Heart left ventricle (tissue), 16 donors: Measurements from ENCODE around the gene NCKIPSD. TPM values are rescaled to one million over a fixed set of nuclear protein-coding genes. Genes with fewer than 3 reads are reported as not detected.

Experiments
- ATAC-seq, 4 donors: fragments of 200-7000 bp; cut with Tn5 transposase; one replicate each; pipeline ENCODE4 v1.9.1; 2020 to 2022; ENCODE audit warnings: moderate library complexity in 4 of 4, mild to moderate bottlenecking in 3 of 4, moderate number of reproducible peaks in 1 of 4
- DNase-seq, 5 donors: peaks; one replicate each; pipeline ENCODE4 v3.0.0-alpha.2; 2020
- H3K27ac ChIP-seq, 12 donors: fragments of 200-600 bp; sonication (generic) in 4 of 12; one replicate each; pipeline versions ENCODE4 v1.5.0 to v1.8.0; 2016 to 2022; ENCODE audit warnings: mild to moderate bottlenecking in 2 of 12
- H3K27me3 ChIP-seq, 9 donors: fragments of 200-600 bp; sonication (generic) in 2 of 9; one replicate each; pipeline versions ENCODE4 v1.5.1 to v1.8.0; 2016 to 2022; ENCODE audit warnings: mild to moderate bottlenecking in 3 of 9
- H3K36me3 ChIP-seq, 9 donors: fragments of 200-600 bp; sonication (generic) in 2 of 9; one replicate each; pipeline versions ENCODE4 v1.5.0 to v1.8.0; 2018 to 2022; ENCODE audit warnings: mild to moderate bottlenecking in 2 of 9
- H3K4me1 ChIP-seq, 12 donors: fragments of 200-600 bp; sonication (generic) in 4 of 12; one replicate each; pipeline versions ENCODE4 v1.5.0 to v1.8.0; 2016 to 2022; ENCODE audit warnings: mild to moderate bottlenecking in 3 of 12
- H3K4me3 ChIP-seq, 12 donors: fragments of 200-600 bp; sonication (generic) in 4 of 12; one replicate each; pipeline versions ENCODE4 v1.5.0 to v1.8.0; 2017 to 2022; ENCODE audit warnings: mild to moderate bottlenecking in 9 of 12, moderate library complexity in 4 of 12
- H3K9me3 ChIP-seq, 12 donors: fragments of 200-600 bp; sonication (generic) in 4 of 12; one replicate each; pipeline versions ENCODE4 v1.5.0 to v1.8.0; 2016 to 2022; ENCODE audit warnings: mild to moderate bottlenecking in 1 of 12
- CTCF ChIP-seq, 12 donors: fragments of 200-600 bp; sonication (generic) in 4 of 12; IDR thresholded peaks; one replicate each; pipeline versions ENCODE4 v1.5.0 to v1.8.0; 2018 to 2022; ENCODE audit warnings: antibody characterized with exemption in 12 of 12, mild to moderate bottlenecking in 5 of 12
- POLR2A ChIP-seq, 2 donors: fragments of 450-650 bp; IDR thresholded peaks; one replicate each; pipeline ENCODE4 v1.6.1; 2017; ENCODE audit warnings: antibody characterized with exemption in 2 of 2, mild to moderate bottlenecking in 2 of 2, moderate library complexity in 2 of 2
- WGBS, 4 donors: extraction: QIAGEN DNeasy Blood & Tissue Kit in 2 of 4; methylation state at CpG; one replicate each; pipeline versions ENCODE4 v1.1.5 to v1.1.7; 2013 to 2018; 5-methylcytosine and 5-hydroxymethylcytosine counted together
- intact Hi-C, 10 donors: fragments of 100-400 bp; cut with DNase I; formaldehyde crosslinking; loops; one replicate each; pipeline versions ENCODE4 v1.11.1 to v1.14.2; 2022
- polyA plus RNA-seq, 2 donors: library from polyadenylated mRNA; stranded (reverse); fragments of 200-250 nt; gene quantifications; one replicate each; pipeline ENCODE4 v1.2.3, GENCODE V29; 2013
- total RNA-seq, 9 donors: library from RNA; depleted of rRNA in 2 of 9; stranded (reverse); fragments of >200 nt in 2 of 9; fragmentation: NEBNext Ultra II Directional in 3 of 9; extraction: Animal tissue kit (Norgen Biotek cat#: 25700) in 3 of 9; gene quantifications; one replicate each; pipeline versions ENCODE4 v1.1.0 to v1.2.4, GENCODE V29; 2016 to 2023
- donor health status: ischemic (EF 13 %, LVEDD 7.1; RV severe dilation, severe dysfunction).
- donor health status: healthy with polysubstance abuse.
- donor health status: DM: no; HTN: yes; CAD: no.
- donor health status: DM: no; HTN: no; CAD: no.
- donor health status: ischemic (EF 25% LVEDD 6.9; RV normal size, moderate dysfunction).
- donor health status: ischemic (EF 25% LVEDD 5.7; RV mildly dilated, moderate dysfunction).
- donor health status: healthy.
- donor health status: DM: yes; HTN: yes; CAD: no.
- donor health status: ischemic (EF 35%, LVEDD 5.7; RV mildly dilated, moderate dysfunction).
- donor health status: nonischemic (EF 11% LVEDD 7.7; RV severe dilation, severe dysfunction).
- donor health status: DM: yes; HTN: yes; CAD: no.
- donor health status: PGD.
- donor health status: ischemic (EF 29% LVEDD 5.4; RV normal size, mild dysfunction).
- donor health status: nonischemic (EF 23%, LVEDD 6.1; RV moderate dilation, normal function).

The NCKIPSD gene
- total and polyA plus RNA-seq, 11 donors, result 9.8 to 47.6 (median 14.7) TPM

- ATAC-seq, result peak; percentile 35 to 74 (median 52)
- H3K27ac ChIP-seq, result peak overlapping the region in 11 of 12 donors; percentile 47 to 92 (median 70)
- 8 to 30% (median 16%) methylated on average over 7 of the region's 7 CpGs for WGBS, 4 donors
- TF ChIP-seq POLR2A (IDR thresholded peaks at IDR 0.05) (no peak), CTCF (IDR thresholded peaks at IDR 0.05) (no peak)
- intact Hi-C loops, result loop anchor here in 6 of 10 donors (2.0 to 10.0 kb wide), 7 partner anchors 53 to 237 kb away; partner anchors contain the start of genes ATRIP (in 1 of the 6), PFKFB4 (in 1 of the 6) and PRKAR2A (in 1 of the 6)
- H3K4me1 ChIP-seq, result peaks cover 8 to 45% (median 34%) of the 10 kb centered on the region in 12 donors
- H3K27me3 ChIP-seq, result no peaks in the 10 kb centered on the region
- peaks cover 5 to 59% (median 55%) of the 10 kb centered on the region in 9 donors for H3K36me3 ChIP-seq
- H3K4me3 ChIP-seq, result peak overlapping the region in 11 of 12 donors; percentile 80 to 100 (median 95)
- peak; percentile 67 to 74 (median 74) for DNase-seq
- no peaks in the 10 kb centered on the region for H3K9me3 ChIP-seq
These were observed 1.1 kb downstream of the NCKIPSD start for GRCh38 chr3:48684480-48685143.

GRCh38 chr3:48684054-48684349, 1.7 kb downstream of the NCKIPSD start:
- DNase-seq, result no peak
- Histone ChIP-seq H3K4me1 (peaks cover 8 to 45% (median 34%) of the 10 kb centered on the region in 12 donors), H3K27ac (peak overlapping the region in 11 of 12 donors; percentile 47 to 92 (median 70)), H3K27me3 (no peaks in the 10 kb centered on the region), H3K36me3 (peaks cover 5 to 59% (median 55%) of the 10 kb centered on the region in 9 donors), H3K4me3 (peak overlapping the region in 11 of 12 donors; percentile 80 to 100 (median 95)), H3K9me3 (no peaks in the 10 kb centered on the region)
- intact Hi-C loops, result loop anchor here in 4 of 10 donors (2.0 to 10.0 kb wide), 4 partner anchors 55 to 219 kb away; partner anchors contain the start of gene PFKFB4 (in 1 of the 4)
- ATAC-seq, result no peak
- no peak for TF ChIP-seq CTCF (IDR thresholded peaks at IDR 0.05)
- no peak for TF ChIP-seq POLR2A (IDR thresholded peaks at IDR 0.05)
- WGBS, 4 donors, result 22 to 47% (median 32%) methylated on average over 8 of the region's 8 CpGs

- Histone ChIP-seq H3K27me3 (no peaks in the 10 kb centered on the region), H3K36me3 (peaks cover 0 to 59% (median 55%) of the 10 kb centered on the region in 9 donors), H3K4me1 (peaks cover 8 to 45% (median 34%) of the 10 kb centered on the region in 12 donors), H3K9me3 (no peaks in the 10 kb centered on the region), H3K4me3 (peak overlapping the region in 1 of 12 donors; percentile 87), H3K27ac (peak overlapping the region in 4 of 12 donors; percentile 52 to 92 (median 87))
- intact Hi-C loops, result loop anchor here in 2 of 10 donors (5.0 to 10.0 kb wide), 2 partner anchors 125 to 208 kb away; partner anchors contain the start of gene PFKFB4 (in 1 of the 2)
- DNase-seq, result no peak
- WGBS, 4 donors, result 84 to 95% (median 91%) methylated on average over 4 to 9 of the region's 9 CpGs
- TF ChIP-seq CTCF (IDR thresholded peaks at IDR 0.05) (no peak), POLR2A (IDR thresholded peaks at IDR 0.05) (no peak)
- ATAC-seq, result no peak
These were observed 2.9 kb downstream of the NCKIPSD start for GRCh38 chr3:48682786-48683185.

- ATAC-seq, result no peak
- TF ChIP-seq POLR2A (IDR thresholded peaks at IDR 0.05), result no peak
- TF ChIP-seq CTCF (IDR thresholded peaks at IDR 0.05), result no peak
- peaks cover 0 to 58% (median 54%) of the 10 kb centered on the region in 9 donors for H3K36me3 ChIP-seq
- peaks cover 8 to 39% (median 30%) of the 10 kb centered on the region in 12 donors for H3K4me1 ChIP-seq
- H3K9me3 ChIP-seq, result no peaks in the 10 kb centered on the region
- intact Hi-C loops, result loop anchor here in 2 of 10 donors (5.0 to 10.0 kb wide), 2 partner anchors 125 to 207 kb away; partner anchors contain the start of gene PFKFB4 (in 1 of the 2)
- no peak overlapping the region for H3K4me3 ChIP-seq
- H3K27ac ChIP-seq, result no peak overlapping the region
- DNase-seq, result no peak
- no peaks in the 10 kb centered on the region for H3K27me3 ChIP-seq
- 94 to 97% (median 96%) methylated on average over 14 to 17 of the region's 17 CpGs for WGBS, 4 donors
These were observed 3.6 kb downstream of the NCKIPSD start for GRCh38 chr3:48681974-48682610.
